Mammary epithelial cell (primary cell): ENCODE data around the gene SEC14L5.

ENCODE experiments used
- CTCF ChIP-seq, 2 donors: IDR thresholded peaks in 1 of 2; conservative IDR thresholded peaks in 1 of 2; 2 replicates each; pipeline ENCODE4 v1.5.1; 2011 to 2012; ENCODE audit warnings: inconsistent platforms in 2 of 2, low read length in 2 of 2, mild to moderate bottlenecking in 2 of 2, control low read depth in 1 of 2, low read depth in 1 of 2; ENCODE audit not compliant: insufficient read depth in 1 of 2; ENCODE audit errors: extremely low read depth in 1 of 2
- EZH2 ChIP-seq: IDR thresholded peaks from 2 replicates; pipeline ENCODE4 v1.6.1; 2012; ENCODE audit warnings: low read length, inconsistent platforms, borderline replicate concordance

DNA sequence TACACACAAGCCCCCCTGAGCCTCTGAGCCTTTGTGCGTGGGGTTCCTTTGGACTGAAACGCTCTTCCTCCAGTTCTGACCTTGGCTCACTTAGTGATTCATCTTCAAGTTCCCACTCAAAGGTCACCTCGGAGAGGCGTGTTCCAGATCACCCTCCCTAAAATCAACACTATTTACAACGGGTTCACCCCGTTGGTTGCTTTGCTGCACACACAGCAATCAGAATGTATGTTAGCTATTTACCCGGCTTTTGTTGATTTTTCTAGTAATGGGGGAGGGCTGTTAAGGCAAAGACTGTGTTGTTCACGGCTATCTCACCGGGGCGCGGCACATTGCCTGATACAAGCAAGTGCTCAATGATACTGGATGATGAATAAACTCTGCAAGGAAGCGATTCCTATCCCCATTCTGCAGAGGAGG lies 74.6 kb downstream of the SEC14L5 start:
- TF ChIP-seq CTCF (conservative IDR thresholded peaks at IDR 0.05 in 1 of 2, IDR thresholded peaks at IDR 0.05 in 1 of 2; ENCODE audit: extremely low read depth in 1 of 2, insufficient read depth in 1 of 2, low read depth in 1 of 2, low read length in 2 of 2) (no peak), EZH2 (no peak)
